ENCODE data around the gene MIEF1. TPM values are rescaled to one million over a fixed set of nuclear protein-coding genes. Genes with fewer than 3 reads are reported as not detected.

Gene MIEF1
- total RNA-seq, 4 donors from 2014 or later: 16.5 to 51.0 (median 41.3) TPM

DNA sequence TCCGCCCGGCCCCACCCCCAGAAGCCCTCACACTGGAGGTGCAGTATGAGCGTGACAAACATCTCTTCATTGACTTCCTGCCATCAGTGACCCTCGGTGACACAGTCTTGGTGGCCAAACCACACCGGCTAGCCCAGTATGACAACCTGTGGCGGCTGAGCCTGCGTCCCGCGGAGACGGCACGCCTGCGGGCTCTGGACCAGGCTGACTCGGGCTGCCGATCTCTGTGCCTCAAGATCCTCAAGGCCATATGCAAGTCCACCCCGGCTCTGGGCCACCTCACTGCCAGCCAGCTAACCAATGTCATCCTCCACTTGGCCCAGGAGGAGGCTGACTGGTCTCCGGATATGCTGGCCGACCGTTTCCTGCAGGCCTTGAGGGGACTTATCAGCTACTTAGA lies 11.7 kb downstream of the MIEF1 start:
- H3K9me3 ChIP-seq: no peaks in the 10 kb centered on the region
- H3K27me3 ChIP-seq: no peaks in the 10 kb centered on the region
- H3K4me1 ChIP-seq: peaks cover 0 to 6% (median 2%) of the 10 kb centered on the region in 4 donors
- peaks cover 0 to 84% (median 0%) of the 10 kb centered on the region in 3 donors for H3K36me3 ChIP-seq
- no peak overlapping the region for H3K4me3 ChIP-seq
- no peak overlapping the region for H3K27ac ChIP-seq
- no peak for DNase-seq
- TF ChIP-seq, protein P1, sequence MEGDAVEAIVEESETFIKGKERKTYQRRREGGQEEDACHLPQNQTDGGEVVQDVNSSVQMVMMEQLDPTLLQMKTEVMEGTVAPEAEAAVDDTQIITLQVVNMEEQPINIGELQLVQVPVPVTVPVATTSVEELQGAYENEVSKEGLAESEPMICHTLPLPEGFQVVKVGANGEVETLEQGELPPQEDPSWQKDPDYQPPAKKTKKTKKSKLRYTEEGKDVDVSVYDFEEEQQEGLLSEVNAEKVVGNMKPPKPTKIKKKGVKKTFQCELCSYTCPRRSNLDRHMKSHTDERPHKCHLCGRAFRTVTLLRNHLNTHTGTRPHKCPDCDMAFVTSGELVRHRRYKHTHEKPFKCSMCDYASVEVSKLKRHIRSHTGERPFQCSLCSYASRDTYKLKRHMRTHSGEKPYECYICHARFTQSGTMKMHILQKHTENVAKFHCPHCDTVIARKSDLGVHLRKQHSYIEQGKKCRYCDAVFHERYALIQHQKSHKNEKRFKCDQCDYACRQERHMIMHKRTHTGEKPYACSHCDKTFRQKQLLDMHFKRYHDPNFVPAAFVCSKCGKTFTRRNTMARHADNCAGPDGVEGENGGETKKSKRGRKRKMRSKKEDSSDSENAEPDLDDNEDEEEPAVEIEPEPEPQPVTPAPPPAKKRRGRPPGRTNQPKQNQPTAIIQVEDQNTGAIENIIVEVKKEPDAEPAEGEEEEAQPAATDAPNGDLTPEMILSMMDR (IDR thresholded peaks at IDR 0.05): no peak
- no peak for TF ChIP-seq POLR2A (IDR thresholded peaks at IDR 0.05)

DNA sequence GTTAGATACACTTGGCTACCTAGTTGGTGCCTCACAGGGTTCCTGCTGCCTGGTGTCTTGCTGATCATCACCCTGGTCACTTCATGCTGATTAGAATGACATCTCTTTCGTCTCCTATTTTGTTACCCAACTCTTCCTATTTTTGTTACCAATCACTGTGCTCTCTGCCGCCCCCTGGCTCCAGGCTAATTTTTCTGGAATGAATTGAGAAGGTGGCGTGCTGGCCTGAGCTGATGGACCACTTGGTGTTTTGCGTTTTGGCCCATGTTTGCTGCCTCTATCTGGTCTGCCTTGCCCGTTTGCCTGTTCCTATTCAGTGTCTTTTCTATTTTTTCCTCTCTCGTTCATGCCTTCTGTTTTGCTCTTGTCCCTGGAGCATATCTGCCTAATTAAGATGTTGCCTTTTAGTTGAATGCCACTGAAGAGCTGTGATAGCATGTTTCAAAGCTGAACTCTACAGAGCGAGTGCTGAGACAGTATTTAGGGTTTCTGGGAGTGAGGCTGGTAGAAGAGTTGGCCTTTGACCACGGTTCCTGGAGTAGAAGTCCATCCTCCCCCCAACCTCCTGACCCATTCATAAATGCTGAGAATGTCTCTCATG lies 12.4 kb downstream of the MIEF1 start:
- DNase-seq: peak; percentile 66 to 84 (median 73)
- Histone ChIP-seq H3K4me1 (peaks cover 0 to 12% (median 2%) of the 10 kb centered on the region in 4 donors), H3K9me3 (no peaks in the 10 kb centered on the region), H3K36me3 (peaks cover 0 to 77% (median 0%) of the 10 kb centered on the region in 3 donors), H3K27me3 (no peaks in the 10 kb centered on the region), H3K4me3 (no peak overlapping the region), H3K27ac (no peak overlapping the region)
- no peak for TF ChIP-seq POLR2A (IDR thresholded peaks at IDR 0.05)
- TF ChIP-seq, protein P1 (IDR thresholded peaks at IDR 0.05): peak; percentile 58 to 66 (median 62)

GRCh38 chr22:39515266-39516050 lies 13.4 kb downstream of the MIEF1 start:
- no peaks in the 10 kb centered on the region for H3K9me3 ChIP-seq
- peaks cover 0 to 12% (median 2%) of the 10 kb centered on the region in 4 donors for H3K4me1 ChIP-seq
- no peak overlapping the region for H3K4me3 ChIP-seq
- H3K36me3 ChIP-seq: peaks cover 0 to 68% (median 0%) of the 10 kb centered on the region in 3 donors
- DNase-seq: no peak
- TF ChIP-seq, protein P1 (IDR thresholded peaks at IDR 0.05): no peak
- no peak for TF ChIP-seq POLR2A (IDR thresholded peaks at IDR 0.05)
- H3K27ac ChIP-seq: no peak overlapping the region
- H3K27me3 ChIP-seq: no peaks in the 10 kb centered on the region

GRCh38 chr22:39517470-39517869 lies 15.4 kb downstream of the MIEF1 start:
- H3K9me3 ChIP-seq: no peaks in the 10 kb centered on the region
- H3K27ac ChIP-seq: no peak overlapping the region
- H3K4me3 ChIP-seq: no peak overlapping the region
- no peak for TF ChIP-seq POLR2A (IDR thresholded peaks at IDR 0.05)
- TF ChIP-seq, protein P1 (IDR thresholded peaks at IDR 0.05): no peak
- H3K27me3 ChIP-seq: no peaks in the 10 kb centered on the region
- H3K36me3 ChIP-seq: peaks cover 0 to 65% (median 0%) of the 10 kb centered on the region in 3 donors
- DNase-seq: no peak
- peaks cover 0 to 24% (median 10%) of the 10 kb centered on the region in 4 donors for H3K4me1 ChIP-seq

DNA sequence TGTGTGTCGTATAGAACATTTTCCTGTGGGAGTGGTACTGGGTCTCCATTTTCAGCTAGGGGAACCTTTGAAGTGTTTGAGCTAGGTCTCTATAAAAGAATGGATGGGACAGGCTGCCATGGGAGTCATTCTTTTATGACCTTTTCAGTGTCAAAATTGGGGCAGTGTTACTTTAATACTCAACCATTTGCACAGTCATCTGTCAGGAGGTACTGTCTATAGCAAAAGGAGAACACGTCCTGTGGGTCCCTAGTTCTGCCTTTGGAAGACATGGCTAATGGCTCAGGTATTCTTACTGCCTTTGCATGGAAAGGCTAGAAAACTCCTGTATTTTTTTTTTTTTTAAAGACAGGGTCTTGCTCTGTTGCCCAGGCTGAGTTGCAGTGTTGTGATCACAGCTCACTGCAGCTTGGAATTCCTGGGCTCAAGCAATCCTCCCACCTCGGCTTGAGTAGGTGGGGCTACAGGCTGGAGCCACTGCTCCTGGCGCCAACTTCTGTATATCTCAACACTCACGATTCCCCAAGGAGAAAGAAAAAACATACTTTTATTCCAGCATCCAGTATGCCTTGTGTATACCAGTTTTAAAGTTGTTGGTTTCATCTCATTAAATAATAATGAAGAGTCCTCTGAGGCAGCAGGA lies 16.2 kb downstream of the MIEF1 start:
- TF ChIP-seq POLR2A (IDR thresholded peaks at IDR 0.05): no peak
- TF ChIP-seq, protein P1 (IDR thresholded peaks at IDR 0.05): no peak
- no peaks in the 10 kb centered on the region for H3K27me3 ChIP-seq
- H3K4me1 ChIP-seq: peaks cover 0 to 32% (median 18%) of the 10 kb centered on the region in 4 donors
- H3K36me3 ChIP-seq: peaks cover 0 to 65% (median 0%) of the 10 kb centered on the region in 3 donors
- no peaks in the 10 kb centered on the region for H3K9me3 ChIP-seq
- H3K27ac ChIP-seq: peak overlapping the region in 1 of 4 donors; percentile 98
- no peak overlapping the region for H3K4me3 ChIP-seq
- no peak for DNase-seq
